ENCODE data around the gene CCDC9. TPM values are rescaled to one million over a fixed set of nuclear protein-coding genes. Genes with fewer than 3 reads are reported as not detected.

Gene CCDC9
- total and polyA plus RNA-seq, 2 of the 13 experiments (the other 11 are each of a cell fraction or from before 2014, with no cell fraction given): 2.9 to 6.3 TPM

GRCh38 chr19:47240996-47241918, 15.1 kb upstream of the CCDC9 start (continued):
- TF ChIP-seq ZNF597 (CRISPR knock-in tag; IDR thresholded peaks at IDR 0.05) (no peak), ZNF263 (CRISPR knock-in tag; IDR thresholded peaks at IDR 0.05) (no peak), CHCHD3 (CRISPR knock-in tag; IDR thresholded peaks at IDR 0.05) (no peak), POLR2G (IDR thresholded peaks at IDR 0.05; ENCODE audit: low read depth, low read length) (no peak), SMAD3 (CRISPR knock-in tag; IDR thresholded peaks at IDR 0.05) (no peak), MXI1 (IDR thresholded peaks at IDR 0.05; ENCODE audit: borderline replicate concordance, low read depth, low read length) (no peak), ZNF562 (CRISPR knock-in tag; IDR thresholded peaks at IDR 0.05; ENCODE audit: borderline replicate concordance) (no peak), HMGXB3 (CRISPR knock-in tag; IDR thresholded peaks at IDR 0.05; ENCODE audit: borderline replicate concordance) (no peak), ARNTL (CRISPR knock-in tag; IDR thresholded peaks at IDR 0.05) (no peak), EED (CRISPR knock-in tag; IDR thresholded peaks at IDR 0.05) (peak; percentile 56; the same call in 1 of the 2 replicates), ZNF770 (CRISPR knock-in tag; IDR thresholded peaks at IDR 0.05) (no peak), PHB2 (IDR thresholded peaks at IDR 0.05; ENCODE audit: partially characterized antibody) (no peak), PRDM15 (CRISPR knock-in tag; IDR thresholded peaks at IDR 0.05) (no peak), MXD1 (CRISPR knock-in tag; IDR thresholded peaks at IDR 0.05) (no peak), ZNF446 (CRISPR knock-in tag; IDR thresholded peaks at IDR 0.05) (no peak), EHMT2 (IDR thresholded peaks at IDR 0.05; ENCODE audit: borderline replicate concordance, low read depth, low read length) (no peak)
